ENCODE results near the gene PCDHGA12. TPM values are rescaled to one million over a fixed set of nuclear protein-coding genes. Genes with fewer than 3 reads are reported as not detected.

PCDHGA12 gene
- total RNA-seq, result 17.6 and 22.3 TPM in 2 replicates

DNA sequence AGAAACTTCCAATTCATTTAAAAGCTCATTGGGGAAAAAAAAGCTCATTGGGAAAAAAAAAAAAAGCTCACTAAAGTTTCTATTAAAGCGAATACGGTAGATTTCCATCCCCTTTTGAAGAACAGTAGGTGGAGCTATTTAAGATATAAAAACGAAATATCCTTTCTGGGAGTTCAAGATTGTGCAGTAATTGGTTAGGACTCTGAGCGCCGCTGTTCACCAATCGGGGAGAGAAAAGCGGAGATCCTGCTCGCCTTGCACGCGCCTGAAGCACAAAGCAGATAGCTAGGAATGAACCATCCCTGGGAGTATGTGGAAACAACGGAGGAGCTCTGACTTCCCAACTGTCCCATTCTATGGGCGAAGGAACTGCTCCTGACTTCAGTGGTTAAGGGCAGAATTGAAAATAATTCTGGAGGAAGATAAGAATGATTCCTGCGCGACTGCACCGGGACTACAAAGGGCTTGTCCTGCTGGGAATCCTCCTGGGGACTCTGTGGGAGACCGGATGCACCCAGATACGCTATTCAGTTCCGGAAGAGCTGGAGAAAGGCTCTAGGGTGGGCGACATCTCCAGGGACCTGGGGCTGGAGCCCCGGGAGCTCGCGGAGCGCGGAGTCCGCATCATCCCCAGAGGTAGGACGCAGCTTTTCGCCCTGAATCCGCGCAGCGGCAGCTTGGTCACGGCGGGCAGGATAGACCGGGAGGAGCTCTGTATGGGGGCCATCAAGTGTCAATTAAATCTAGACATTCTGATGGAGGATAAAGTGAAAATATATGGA is at the start of gene PCDHGA12:
TSS of gene PCDHGA12 (plus strand) at position 176 of the 782 bp plus-strand sequence. CDS start at position 429, 253 bp downstream.

DNA sequence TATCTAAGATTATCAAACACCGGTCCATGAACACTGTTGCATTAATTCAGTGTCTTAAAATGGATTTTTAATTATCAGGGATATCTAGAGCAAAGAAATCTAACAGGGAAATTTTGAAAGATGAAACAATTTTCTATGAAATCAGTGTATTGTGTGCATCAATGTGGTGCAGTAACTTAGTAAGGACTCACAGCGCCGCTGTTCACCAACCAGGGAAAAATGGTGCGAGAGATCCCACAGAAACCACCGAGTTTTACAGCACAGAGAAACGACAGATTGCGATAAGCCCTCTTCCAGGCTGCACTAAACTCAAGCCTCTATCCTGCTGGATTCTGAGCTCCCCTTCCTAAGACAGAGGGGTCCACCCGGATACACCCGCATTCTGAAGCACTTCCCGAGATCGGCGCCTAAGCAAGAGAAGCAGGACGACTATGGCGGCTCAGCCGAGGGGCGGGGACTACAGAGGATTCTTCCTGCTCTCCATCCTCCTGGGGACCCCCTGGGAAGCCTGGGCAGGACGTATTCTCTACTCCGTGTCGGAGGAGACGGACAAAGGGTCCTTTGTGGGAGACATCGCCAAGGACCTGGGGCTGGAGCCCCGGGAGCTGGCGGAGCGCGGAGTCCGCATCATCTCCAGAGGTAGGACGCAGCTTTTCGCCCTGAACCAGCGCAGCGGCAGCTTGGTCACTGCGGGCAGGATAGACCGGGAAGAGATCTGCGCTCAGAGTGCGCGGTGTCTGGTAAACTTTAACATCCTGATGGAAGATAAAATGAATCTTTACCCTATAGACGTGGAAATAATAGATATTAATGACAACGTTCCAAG is 47.6 kb upstream of the PCDHGA12 start, which contains the start of gene PCDHGA7:
TSS of gene PCDHGA7 (plus strand) at position 274 of the 826 bp plus-strand sequence. CDS start at position 432, 158 bp downstream.

DNA sequence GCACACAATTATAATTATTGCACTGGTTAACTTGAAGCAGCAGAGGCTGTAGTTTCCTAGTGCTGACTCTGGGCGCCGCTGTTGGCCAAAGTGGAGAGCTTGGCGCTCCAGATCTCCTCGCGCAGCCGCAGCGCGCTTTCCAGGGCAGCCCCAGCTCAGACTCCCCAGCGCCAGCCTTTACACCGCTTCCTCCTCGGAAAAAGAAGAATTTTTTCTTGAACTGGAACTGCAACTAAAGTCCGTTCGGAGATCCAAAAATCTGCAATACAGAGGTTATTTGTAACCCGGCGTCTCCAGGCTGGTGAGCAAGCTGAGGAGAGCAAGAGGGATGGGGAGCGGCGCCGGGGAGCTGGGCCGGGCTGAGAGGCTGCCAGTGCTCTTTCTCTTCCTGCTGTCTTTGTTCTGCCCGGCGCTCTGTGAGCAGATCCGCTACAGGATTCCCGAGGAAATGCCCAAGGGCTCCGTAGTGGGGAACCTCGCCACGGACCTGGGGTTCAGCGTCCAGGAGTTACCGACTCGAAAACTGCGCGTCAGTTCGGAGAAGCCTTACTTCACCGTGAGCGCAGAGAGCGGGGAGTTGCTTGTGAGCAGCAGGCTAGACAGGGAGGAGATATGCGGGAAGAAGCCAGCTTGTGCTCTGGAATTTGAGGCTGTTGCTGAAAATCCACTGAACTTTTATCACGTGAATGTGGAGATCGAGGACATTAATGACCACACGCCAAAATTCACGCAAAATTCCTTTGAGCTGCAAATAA is 42.6 kb upstream of the PCDHGA12 start, which contains the start of gene PCDHGB4:
TSS of gene PCDHGB4 (plus strand) at position 142 of the 755 bp plus-strand sequence. CDS start at position 329, 187 bp downstream.

DNA sequence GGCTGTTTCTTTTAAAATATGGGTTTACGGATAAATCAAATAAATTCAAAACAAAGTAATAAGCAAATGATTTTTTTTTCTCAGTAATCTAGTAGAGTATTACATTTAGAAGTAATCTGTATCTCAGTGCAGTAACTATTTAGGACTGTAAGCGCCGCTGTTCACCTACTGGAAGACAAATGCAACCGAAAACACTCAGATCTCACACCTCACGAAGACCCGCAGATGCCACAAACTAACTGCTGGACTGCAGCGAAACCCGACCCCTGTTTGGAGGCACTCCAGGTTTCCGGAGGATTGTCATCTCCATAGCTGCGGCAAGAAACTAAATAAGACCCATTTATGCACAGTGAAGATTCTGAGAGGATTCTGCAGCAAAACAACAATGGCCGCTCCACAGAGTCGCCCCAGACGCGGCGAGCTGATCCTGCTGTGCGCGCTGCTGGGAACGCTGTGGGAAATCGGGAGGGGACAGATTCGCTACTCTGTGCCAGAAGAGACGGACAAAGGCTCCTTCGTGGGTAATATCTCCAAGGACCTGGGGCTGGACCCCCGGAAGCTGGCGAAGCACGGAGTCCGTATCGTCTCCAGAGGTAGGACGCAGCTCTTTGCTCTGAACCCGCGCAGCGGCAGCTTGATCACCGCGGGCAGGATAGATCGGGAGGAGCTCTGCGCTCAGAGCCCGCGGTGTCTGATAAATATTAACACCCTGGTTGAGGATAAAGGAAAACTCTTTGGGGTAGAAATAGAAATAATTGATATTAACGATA is 37.7 kb upstream of the PCDHGA12 start, which contains the start of gene PCDHGA8:
TSS of gene PCDHGA8 (plus strand) at position 205 of the 770 bp plus-strand sequence. CDS start at position 386, 181 bp downstream.

DNA sequence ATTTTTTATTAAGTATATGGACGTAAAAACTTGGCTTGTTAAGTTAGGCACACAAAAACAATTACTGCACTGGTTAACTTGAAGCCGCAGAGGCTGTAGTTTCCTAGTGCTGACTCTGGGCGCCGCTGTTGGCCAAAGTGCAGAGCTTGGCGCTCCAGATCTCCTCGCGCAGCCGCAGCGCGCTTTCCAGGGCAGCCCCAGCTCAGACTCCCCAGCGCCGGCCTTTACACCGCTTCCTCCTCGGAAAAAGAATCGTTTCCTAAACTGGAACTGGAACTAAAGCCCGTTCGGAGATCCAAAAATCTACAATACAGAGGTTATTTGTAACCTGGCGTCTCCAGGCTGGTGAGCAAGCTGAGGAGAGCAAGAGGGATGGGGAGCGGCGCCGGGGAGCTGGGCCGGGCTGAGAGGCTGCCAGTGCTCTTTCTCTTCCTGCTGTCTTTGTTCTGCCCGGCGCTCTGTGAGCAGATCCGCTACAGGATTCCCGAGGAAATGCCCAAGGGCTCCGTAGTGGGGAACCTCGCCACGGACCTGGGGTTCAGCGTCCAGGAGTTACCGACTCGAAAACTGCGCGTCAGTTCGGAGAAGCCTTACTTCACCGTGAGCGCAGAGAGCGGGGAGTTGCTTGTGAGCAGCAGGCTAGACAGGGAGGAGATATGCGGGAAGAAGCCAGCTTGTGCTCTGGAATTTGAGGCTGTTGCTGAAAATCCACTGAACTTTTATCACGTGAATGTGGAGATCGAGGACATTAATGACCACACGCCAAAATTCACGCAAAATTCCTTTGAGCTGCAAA is 32.4 kb upstream of the PCDHGA12 start, which contains the start of gene PCDHGB5:
TSS of gene PCDHGB5 (plus strand) at position 192 of the 796 bp plus-strand sequence. CDS start at position 373, 181 bp downstream.

DNA sequence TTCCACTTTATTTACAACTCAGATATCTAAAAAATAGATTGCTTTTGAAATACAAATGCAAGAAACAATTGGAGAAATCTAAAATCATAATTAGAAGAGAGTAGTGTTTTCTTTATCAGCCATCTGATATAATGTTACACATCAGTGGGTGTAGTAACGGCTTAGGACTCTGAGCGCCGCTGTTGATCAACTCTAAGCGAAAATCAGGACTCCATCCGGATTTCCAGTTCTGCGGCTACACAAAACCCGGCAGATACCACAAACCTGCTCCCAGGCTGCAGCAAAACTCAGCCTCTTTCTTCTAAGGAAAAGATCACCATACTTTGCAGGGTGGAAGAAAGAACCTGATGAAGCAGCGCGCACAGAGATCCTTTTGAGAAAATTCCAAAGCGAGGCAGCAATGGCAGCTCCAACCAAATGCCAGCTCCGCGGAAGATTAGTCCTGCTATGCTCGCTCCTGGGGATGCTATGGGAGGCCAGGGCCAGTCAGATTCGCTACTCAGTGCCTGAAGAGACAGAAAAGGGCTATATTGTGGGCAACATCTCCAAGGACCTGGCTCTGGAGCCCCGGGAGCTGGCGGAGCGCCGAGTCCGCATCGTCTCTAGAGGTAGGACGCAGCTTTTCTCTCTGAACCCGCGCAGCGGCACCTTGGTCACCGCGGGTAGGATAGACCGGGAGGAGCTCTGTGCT is 27.6 kb upstream of the PCDHGA12 start, which contains the start of gene PCDHGA9:
TSS of gene PCDHGA9 (plus strand) at position 226 of the 691 bp plus-strand sequence. CDS start at position 401, 175 bp downstream.

DNA sequence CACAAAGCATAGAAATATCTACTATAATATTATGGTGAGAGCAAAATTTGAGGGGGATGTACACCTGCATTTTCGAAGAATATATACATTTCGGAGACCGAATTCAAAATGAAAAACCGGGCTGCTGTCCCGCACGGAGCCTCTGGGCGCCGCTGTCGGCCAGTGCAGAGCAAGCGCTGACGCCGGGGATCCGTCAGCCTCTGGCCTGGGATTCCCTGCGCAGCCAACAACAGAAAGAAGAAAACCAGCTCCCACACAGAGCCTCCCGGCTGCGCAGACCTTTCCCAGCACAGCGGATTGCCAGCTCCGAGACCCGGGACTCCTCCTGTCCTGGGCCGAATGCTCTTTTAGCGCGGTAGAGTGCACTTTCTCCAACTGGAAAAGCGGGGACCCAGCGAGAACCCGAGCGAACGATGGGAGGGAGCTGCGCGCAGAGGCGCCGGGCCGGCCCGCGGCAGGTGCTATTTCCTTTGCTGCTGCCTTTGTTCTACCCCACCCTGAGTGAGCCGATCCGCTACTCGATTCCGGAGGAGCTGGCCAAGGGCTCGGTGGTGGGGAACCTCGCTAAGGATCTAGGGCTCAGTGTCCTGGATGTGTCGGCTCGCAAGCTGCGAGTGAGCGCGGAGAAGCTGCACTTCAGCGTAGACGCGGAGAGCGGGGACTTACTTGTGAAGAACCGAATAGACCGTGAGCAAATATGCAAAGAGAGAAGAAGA is 22.4 kb upstream of the PCDHGA12 start, which contains the start of gene PCDHGB6:
TSS of gene PCDHGB6 (plus strand) at position 232 of the 716 bp plus-strand sequence. CDS start at position 414, 182 bp downstream.

DNA sequence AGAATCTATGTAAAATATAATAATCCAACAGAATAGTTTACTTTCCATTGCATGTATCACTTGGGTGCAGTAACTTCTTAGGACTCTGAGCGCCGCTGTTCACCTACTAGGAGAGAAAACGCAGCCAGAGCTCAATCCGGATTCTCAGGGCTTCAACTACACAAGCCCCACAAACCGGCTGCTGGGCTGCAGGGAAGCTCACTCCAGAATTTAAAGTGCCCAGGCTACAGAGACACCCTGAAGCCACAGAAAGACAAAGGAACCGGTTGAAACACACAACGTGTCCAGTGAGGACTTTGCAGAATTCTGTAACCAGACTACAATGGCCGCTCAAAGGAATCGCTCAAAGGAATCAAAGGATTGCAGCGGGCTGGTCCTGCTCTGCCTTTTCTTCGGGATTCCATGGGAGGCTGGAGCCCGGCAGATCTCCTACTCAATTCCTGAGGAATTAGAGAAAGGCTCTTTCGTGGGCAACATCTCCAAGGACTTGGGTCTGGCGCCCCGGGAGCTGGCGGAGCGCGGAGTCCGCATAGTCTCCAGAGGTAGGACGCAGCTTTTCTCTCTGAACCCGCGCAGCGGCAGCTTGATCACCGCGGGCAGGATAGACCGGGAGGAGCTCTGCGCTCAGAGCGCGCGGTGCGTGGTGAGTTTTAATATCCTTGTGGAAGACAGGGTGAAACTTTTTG is 17.3 kb upstream of the PCDHGA12 start, which contains the start of gene PCDHGA10:
TSS of gene PCDHGA10 (plus strand) at position 134 of the 686 bp plus-strand sequence. CDS start at position 323, 189 bp downstream.

DNA sequence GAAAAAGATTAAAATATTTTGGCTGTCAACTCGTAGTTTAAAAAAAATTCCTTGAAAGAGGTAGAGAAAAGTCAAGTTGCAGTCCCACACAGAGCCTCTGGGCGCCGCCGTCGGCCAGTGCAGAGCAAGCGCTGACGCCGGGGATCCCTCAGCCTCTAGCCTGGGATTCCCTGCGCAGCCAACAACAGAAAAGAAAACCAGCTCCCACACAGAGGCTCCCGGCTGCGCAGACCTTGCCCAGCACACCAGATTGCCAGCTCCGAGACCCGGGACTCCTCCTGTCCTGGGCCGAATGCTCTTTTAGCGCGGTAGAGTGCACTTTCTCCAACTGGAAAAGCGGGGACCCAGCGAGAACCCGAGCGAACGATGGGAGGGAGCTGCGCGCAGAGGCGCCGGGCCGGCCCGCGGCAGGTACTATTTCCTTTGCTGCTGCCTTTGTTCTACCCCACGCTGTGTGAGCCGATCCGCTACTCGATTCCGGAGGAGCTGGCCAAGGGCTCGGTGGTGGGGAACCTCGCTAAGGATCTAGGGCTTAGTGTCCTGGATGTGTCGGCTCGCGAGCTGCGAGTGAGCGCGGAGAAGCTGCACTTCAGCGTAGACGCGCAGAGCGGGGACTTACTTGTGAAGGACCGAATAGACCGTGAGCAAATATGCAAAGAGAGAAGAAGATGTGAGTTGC is 12.7 kb upstream of the PCDHGA12 start, which contains the start of gene PCDHGB7:
TSS of gene PCDHGB7 (plus strand) at position 184 of the 679 bp plus-strand sequence. CDS start at position 367, 183 bp downstream.

DNA sequence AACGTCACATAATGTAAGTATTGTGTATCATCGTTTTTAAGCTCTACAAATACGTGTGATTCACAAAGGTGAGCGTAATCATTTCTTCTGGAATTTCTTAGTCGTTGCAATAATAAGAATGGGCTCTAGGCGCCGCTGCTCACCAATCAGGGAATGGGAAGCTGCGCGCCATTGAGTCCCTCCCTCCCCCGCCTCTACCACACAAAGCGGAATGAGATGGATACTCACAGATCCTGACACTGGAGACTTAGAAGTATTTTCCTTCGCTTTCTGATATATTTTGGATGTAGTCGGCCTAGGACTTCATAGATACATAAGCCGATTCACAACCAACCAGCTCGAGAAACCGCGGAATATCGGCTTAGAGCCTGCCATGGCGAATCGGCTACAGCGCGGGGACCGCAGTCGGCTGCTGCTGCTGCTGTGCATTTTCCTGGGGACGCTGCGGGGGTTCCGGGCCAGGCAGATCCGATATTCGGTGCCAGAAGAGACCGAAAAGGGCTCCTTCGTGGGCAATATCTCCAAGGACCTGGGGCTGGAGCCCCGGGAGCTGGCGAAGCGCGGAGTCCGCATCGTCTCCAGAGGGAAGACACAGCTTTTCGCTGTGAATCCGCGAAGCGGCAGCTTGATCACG is 9.3 kb upstream of the PCDHGA12 start, which contains the start of gene PCDHGA11:
TSS of gene PCDHGA11 (plus strand) at position 197 of the 634 bp plus-strand sequence. CDS start at position 374, 177 bp downstream.

DNA sequence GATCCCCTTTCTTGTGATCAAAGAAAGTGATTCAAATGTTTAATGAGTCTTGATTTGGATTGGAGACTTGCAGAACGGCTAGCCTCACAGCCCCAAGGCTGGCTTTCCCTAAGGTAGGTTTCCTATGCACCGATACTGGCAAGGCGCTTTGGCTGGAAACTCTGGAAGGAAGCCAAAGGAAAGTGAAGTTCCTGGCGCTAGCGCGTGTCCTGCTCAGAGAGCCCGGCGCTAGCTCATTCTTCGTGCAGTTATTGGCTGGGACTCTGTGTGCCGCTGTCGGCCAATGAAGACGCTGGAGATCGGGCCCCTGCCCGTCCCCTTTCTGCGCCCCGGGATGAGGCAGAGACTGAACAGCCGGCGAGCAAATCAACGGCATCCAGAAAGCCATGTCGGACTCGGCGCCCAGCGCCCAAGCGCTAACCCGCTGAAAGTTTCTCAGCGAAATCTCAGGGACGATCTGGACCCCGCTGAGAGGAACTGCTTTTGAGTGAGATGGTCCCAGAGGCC is 45.4 kb downstream of the PCDHGA12 start, which contains the start of gene PCDHGC3:
TSS of gene PCDHGC3 (plus strand) at position 342 of the 507 bp plus-strand sequence. CDS start at position 493, 151 bp downstream.

Other genes starting within 250 kb of the PCDHGA12 start
- 1.8 and 1.9 TPM in 2 replicates for gene PCDHB16, start 248.1 kb upstream of the PCDHGA12 start, total RNA-seq
- 0.40 and 0.44 TPM in 2 replicates for gene PCDHB9, start 243.3 kb upstream of the PCDHGA12 start, total RNA-seq
- 0.66 and 1.1 TPM in 2 replicates for gene PCDHB10, start 238.2 kb upstream of the PCDHGA12 start, total RNA-seq
- gene PCDHB11, start 230.9 kb upstream of the PCDHGA12 start, total RNA-seq, result 0.44 and 0.53 TPM in 2 replicates
- 0.25 and 0.40 TPM in 2 replicates for gene PCDHB12, start 221.8 kb upstream of the PCDHGA12 start, total RNA-seq
- gene PCDHB13, start 216.6 kb upstream of the PCDHGA12 start, total RNA-seq, result 0.81 and 1.1 TPM in 2 replicates
- 0.92 and 1.1 TPM in 2 replicates for gene PCDHB14, start 207.2 kb upstream of the PCDHGA12 start, total RNA-seq
- 0.53 and 0.56 TPM in 2 replicates for gene PCDHB15, start 185.1 kb upstream of the PCDHGA12 start, total RNA-seq
- 0.13 and 0.31 TPM in 2 replicates for gene SLC25A2, start 126.5 kb upstream of the PCDHGA12 start, total RNA-seq
- 81.0 and 83.9 TPM in 2 replicates for gene TAF7, start 109.7 kb upstream of the PCDHGA12 start, total RNA-seq
- 1.1 TPM in 2 replicates for gene PCDHGA1, start 100.0 kb upstream of the PCDHGA12 start, total RNA-seq
- 1.7 and 2.5 TPM in 2 replicates for gene PCDHGA2, start 91.7 kb upstream of the PCDHGA12 start, total RNA-seq
- gene PCDHGA3, start 86.7 kb upstream of the PCDHGA12 start, total RNA-seq, result 2.0 and 2.9 TPM in 2 replicates
- 1.8 and 4.3 TPM in 2 replicates for gene PCDHGB1, start 80.4 kb upstream of the PCDHGA12 start, total RNA-seq
- gene PCDHGA4, start 75.5 kb upstream of the PCDHGA12 start, total RNA-seq, result 4.0 and 7.5 TPM in 2 replicates
- 3.4 and 5.9 TPM in 2 replicates for gene PCDHGB2, start 70.5 kb upstream of the PCDHGA12 start, total RNA-seq
- gene PCDHGA5, start 66.3 kb upstream of the PCDHGA12 start, total RNA-seq, result 1.5 and 2.7 TPM in 2 replicates
- 5.7 and 8.4 TPM in 2 replicates for gene PCDHGB3, start 60.3 kb upstream of the PCDHGA12 start, total RNA-seq
- gene PCDHGA6, start 56.6 kb upstream of the PCDHGA12 start, total RNA-seq, result 3.3 and 5.3 TPM in 2 replicates
- 3.4 and 4.8 TPM in 2 replicates for gene PCDHGA7, start 47.8 kb upstream of the PCDHGA12 start, total RNA-seq
- 20.1 and 26.5 TPM in 2 replicates for gene PCDHGB4, start 42.8 kb upstream of the PCDHGA12 start, total RNA-seq
- gene PCDHGA8, start 37.9 kb upstream of the PCDHGA12 start, total RNA-seq, result 2.2 and 3.9 TPM in 2 replicates
- 21.0 and 29.1 TPM in 2 replicates for gene PCDHGB5, start 32.6 kb upstream of the PCDHGA12 start, total RNA-seq
- 2.9 and 5.7 TPM in 2 replicates for gene PCDHGA9, start 27.7 kb upstream of the PCDHGA12 start, total RNA-seq
- 3.3 and 4.7 TPM in 2 replicates for gene PCDHGB6, start 22.5 kb upstream of the PCDHGA12 start, total RNA-seq
- 5.3 and 7.5 TPM in 2 replicates for gene PCDHGA10, start 17.5 kb upstream of the PCDHGA12 start, total RNA-seq
- 9.1 and 17.3 TPM in 2 replicates for gene PCDHGB7, start 12.8 kb upstream of the PCDHGA12 start, total RNA-seq
- 11.0 and 18.2 TPM in 2 replicates for gene PCDHGA11, start 9.5 kb upstream of the PCDHGA12 start, total RNA-seq
- gene PCDHGC3, start 45.5 kb downstream of the PCDHGA12 start, total RNA-seq, result 72.0 and 83.4 TPM in 2 replicates
- 2.0 and 3.2 TPM in 2 replicates for gene PCDHGC4, start 54.5 kb downstream of the PCDHGA12 start, total RNA-seq
- 3.4 and 4.7 TPM in 2 replicates for gene PCDHGC5, start 58.6 kb downstream of the PCDHGA12 start, total RNA-seq
- 35.9 and 44.5 TPM in 2 replicates for gene DIAPH1, start 188.5 kb downstream of the PCDHGA12 start, total RNA-seq
- 52.8 and 60.9 TPM in 2 replicates for gene HDAC3, start 206.3 kb downstream of the PCDHGA12 start, total RNA-seq
- gene RELL2, start 206.5 kb downstream of the PCDHGA12 start, total RNA-seq, result 1.5 TPM in 2 replicates
- 21.0 and 25.1 TPM in 2 replicates for gene FCHSD1, start 220.9 kb downstream of the PCDHGA12 start, total RNA-seq